Memory B cell (primary cell): ENCODE measurements around the gene WDSUB1.

Experiments used
- ATAC-seq: fragments of 150-1000 bp; cut with Tn5 transposase; 2 replicates; pipeline ENCODE4 v1.10.0; 2021; ENCODE audit warnings: low read depth, mild to moderate bottlenecking, moderate library complexity
- DNase-seq, 2 donors: peaks; one replicate each; pipeline ENCODE4 v3.0.0; 2022; ENCODE audit warnings: low spot score in 2 of 2
- H3K27ac Mint-ChIP-seq: one replicate; pipeline ENCODE4 v1.8.0; 2022; ENCODE audit warnings: mild to moderate bottlenecking, moderate library complexity, mixed read lengths
- H3K27me3 Mint-ChIP-seq: one replicate; pipeline ENCODE4 v1.8.0; 2022; ENCODE audit warnings: mixed read lengths
- H3K36me3 Mint-ChIP-seq: one replicate; pipeline ENCODE4 v1.8.0; 2022; ENCODE audit warnings: mild to moderate bottlenecking, mixed read lengths
- H3K4me1 Mint-ChIP-seq: one replicate; pipeline ENCODE4 v1.8.0; 2022; ENCODE audit warnings: mixed read lengths
- H3K4me3 Mint-ChIP-seq: one replicate; pipeline ENCODE4 v1.8.0; 2022; ENCODE audit warnings: mild to moderate bottlenecking, moderate library complexity, mixed read lengths
- H3K9me3 Mint-ChIP-seq: one replicate; pipeline ENCODE4 v1.8.0; 2022; ENCODE audit warnings: mixed read lengths

The WDSUB1 gene

GRCh38 chr2:159283529-159283928 lies 3.0 kb downstream of the WDSUB1 start:
- peaks cover 12% of the 10 kb centered on the region for H3K4me1 Mint-ChIP-seq
- no peak overlapping the region for H3K4me3 Mint-ChIP-seq
- ATAC-seq (no peak), DNase-seq (no peak)
- H3K9me3 Mint-ChIP-seq = no peaks in the 10 kb centered on the region
- H3K27me3 Mint-ChIP-seq = no peaks in the 10 kb centered on the region
- no peak overlapping the region for H3K27ac Mint-ChIP-seq
- peaks cover 8% of the 10 kb centered on the region for H3K36me3 Mint-ChIP-seq

- Mint-ChIP-seq H3K36me3 (peaks cover 9% of the 10 kb centered on the region), H3K4me3 (no peak overlapping the region)
Observed at GRCh38 chr2:159281002-159281401, 5.5 kb downstream of the WDSUB1 start.

DNA sequence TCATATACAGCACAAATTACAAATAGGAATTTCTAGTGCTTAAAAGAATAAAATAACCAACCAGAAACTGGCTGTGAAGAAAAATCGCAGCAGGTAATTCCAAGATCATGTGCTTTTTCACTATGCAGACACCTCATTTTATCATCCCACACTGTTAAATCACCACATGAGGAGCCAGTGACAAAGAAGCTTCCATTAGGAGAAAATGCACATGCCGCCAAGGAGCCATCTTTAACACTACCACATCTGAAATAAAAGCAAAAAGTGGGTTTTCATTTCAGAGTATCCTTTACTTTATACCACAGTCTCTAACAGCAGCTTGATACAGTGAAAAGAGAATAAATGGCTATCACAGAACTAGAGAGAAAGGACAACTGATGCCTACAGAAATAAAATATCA lies 6.8 kb downstream of the WDSUB1 start:
- peaks cover 11% of the 10 kb centered on the region for H3K36me3 Mint-ChIP-seq
- peaks cover 4% of the 10 kb centered on the region for H3K4me1 Mint-ChIP-seq
- H3K27ac Mint-ChIP-seq = no peak overlapping the region
- no peaks in the 10 kb centered on the region for H3K27me3 Mint-ChIP-seq
- no peak overlapping the region for H3K4me3 Mint-ChIP-seq
- no peaks in the 10 kb centered on the region for H3K9me3 Mint-ChIP-seq
- DNase-seq (no peak), ATAC-seq (no peak)

More at GRCh38 chr2:159281002-159281401, 5.5 kb downstream of the WDSUB1 start:
- peaks cover 9% of the 10 kb centered on the region for H3K4me1 Mint-ChIP-seq
- no peak for DNase-seq
- no peaks in the 10 kb centered on the region for H3K9me3 Mint-ChIP-seq
- no peak overlapping the region for H3K27ac Mint-ChIP-seq
- ATAC-seq = no peak
- no peaks in the 10 kb centered on the region for H3K27me3 Mint-ChIP-seq

DNA sequence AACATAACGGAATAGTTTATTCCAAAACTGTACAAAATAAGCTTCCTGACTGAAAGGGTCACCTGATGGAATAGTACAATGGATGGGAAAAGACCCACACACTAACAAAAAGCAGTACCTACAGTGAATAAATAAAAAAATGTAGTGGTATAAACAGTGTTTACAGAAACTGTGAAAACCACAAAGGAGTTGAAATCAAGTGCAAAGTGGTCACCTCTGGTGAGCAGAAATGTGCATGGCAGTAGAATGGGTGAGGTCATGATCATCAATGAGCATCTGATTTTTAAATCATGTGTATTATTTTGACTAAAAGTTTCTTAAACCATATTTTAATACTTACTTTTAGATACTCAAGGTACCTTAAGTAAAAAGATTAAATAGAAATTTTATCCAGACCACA lies 11.4 kb downstream of the WDSUB1 start:
- no peak for ATAC-seq

DNA sequence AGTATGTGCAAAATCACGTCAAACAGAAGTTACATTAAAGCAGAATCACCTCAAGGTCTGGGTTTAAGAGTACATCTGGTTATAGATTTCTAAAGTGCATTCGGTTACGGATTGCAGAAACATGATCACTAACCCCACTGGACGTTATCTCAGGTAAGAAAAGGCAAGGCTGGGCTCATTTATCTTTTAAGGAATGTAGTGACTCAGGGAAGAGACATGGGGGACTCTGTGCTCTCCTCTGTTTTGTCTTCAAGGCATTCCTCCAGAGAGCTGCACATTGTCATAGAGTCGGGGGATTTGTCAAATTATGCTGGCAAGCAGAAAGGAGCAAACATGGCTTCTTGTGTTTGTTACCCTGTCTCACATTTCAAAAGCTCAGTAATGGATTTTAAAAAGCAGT lies 14.3 kb downstream of the WDSUB1 start:
- no peak overlapping the region for H3K4me3 Mint-ChIP-seq
- peaks cover 2% of the 10 kb centered on the region for H3K4me1 Mint-ChIP-seq
- no peaks in the 10 kb centered on the region for H3K27me3 Mint-ChIP-seq
- peaks cover 37% of the 10 kb centered on the region for H3K36me3 Mint-ChIP-seq
- ATAC-seq (no peak), DNase-seq (no peak)
- H3K9me3 Mint-ChIP-seq = no peaks in the 10 kb centered on the region
- H3K27ac Mint-ChIP-seq = no peak overlapping the region

More for the DNA sequence above, 11.4 kb downstream of the WDSUB1 start:
- Mint-ChIP-seq H3K4me1 (no peaks in the 10 kb centered on the region), H3K27me3 (no peaks in the 10 kb centered on the region), H3K36me3 (peaks cover 32% of the 10 kb centered on the region), H3K4me3 (no peak overlapping the region), H3K27ac (no peak overlapping the region), H3K9me3 (no peaks in the 10 kb centered on the region)
- DNase-seq = no peak

GRCh38 chr2:159270744-159271379 lies 15.6 kb downstream of the WDSUB1 start:
- no peaks in the 10 kb centered on the region for H3K27me3 Mint-ChIP-seq
- DNase-seq = no peak
- no peak overlapping the region for H3K27ac Mint-ChIP-seq
- H3K36me3 Mint-ChIP-seq = peaks cover 39% of the 10 kb centered on the region
- peaks cover 2% of the 10 kb centered on the region for H3K4me1 Mint-ChIP-seq
- ATAC-seq = no peak
- H3K4me3 Mint-ChIP-seq = no peak overlapping the region
- no peaks in the 10 kb centered on the region for H3K9me3 Mint-ChIP-seq

- H3K4me1 Mint-ChIP-seq = peaks cover 2% of the 10 kb centered on the region
- DNase-seq (no peak), ATAC-seq (no peak)
- H3K27ac Mint-ChIP-seq = no peak overlapping the region
- no peaks in the 10 kb centered on the region for H3K9me3 Mint-ChIP-seq
- H3K27me3 Mint-ChIP-seq = no peaks in the 10 kb centered on the region
- H3K36me3 Mint-ChIP-seq = peaks cover 42% of the 10 kb centered on the region
- no peak overlapping the region for H3K4me3 Mint-ChIP-seq
Observed at GRCh38 chr2:159267921-159268320, 18.6 kb downstream of the WDSUB1 start.

DNA sequence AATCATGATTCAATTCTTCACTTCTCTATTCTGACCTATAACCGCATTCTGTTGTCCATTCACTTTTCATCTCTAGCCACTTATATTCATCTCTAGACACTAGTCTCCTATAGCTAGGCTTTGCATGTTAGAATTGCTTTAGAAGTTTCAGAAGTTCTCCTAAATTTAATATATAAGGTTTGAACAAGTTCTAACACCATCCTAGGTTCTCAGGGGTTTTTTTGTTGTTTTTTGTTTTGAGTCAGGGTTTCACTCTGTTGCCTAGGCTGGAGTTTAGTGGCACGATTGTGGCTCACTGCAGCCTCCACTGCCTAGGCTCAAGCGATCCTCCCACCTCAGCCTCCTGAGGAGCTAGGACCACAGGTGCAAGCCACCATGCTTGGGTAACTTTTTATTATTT lies 19.9 kb downstream of the WDSUB1 start:
- Mint-ChIP-seq H3K4me3 (no peak overlapping the region), H3K36me3 (peaks cover 44% of the 10 kb centered on the region), H3K27ac (no peak overlapping the region), H3K4me1 (peaks cover 2% of the 10 kb centered on the region), H3K9me3 (no peaks in the 10 kb centered on the region), H3K27me3 (no peaks in the 10 kb centered on the region)
- no peak for ATAC-seq
- no peak for DNase-seq

GRCh38 chr2:159265171-159265576 lies 21.3 kb downstream of the WDSUB1 start:
- peaks cover 2% of the 10 kb centered on the region for H3K4me1 Mint-ChIP-seq
- peaks cover 34% of the 10 kb centered on the region for H3K36me3 Mint-ChIP-seq
- no peaks in the 10 kb centered on the region for H3K9me3 Mint-ChIP-seq
- no peak overlapping the region for H3K27ac Mint-ChIP-seq
- no peak for DNase-seq
- ATAC-seq = no peak
- H3K4me3 Mint-ChIP-seq = no peak overlapping the region
- no peaks in the 10 kb centered on the region for H3K27me3 Mint-ChIP-seq

GRCh38 chr2:159262904-159263303 lies 23.6 kb downstream of the WDSUB1 start:
- H3K27ac Mint-ChIP-seq = no peak overlapping the region
- H3K27me3 Mint-ChIP-seq = no peaks in the 10 kb centered on the region
- no peak overlapping the region for H3K4me3 Mint-ChIP-seq
- H3K9me3 Mint-ChIP-seq = no peaks in the 10 kb centered on the region
- ATAC-seq = no peak
- peaks cover 24% of the 10 kb centered on the region for H3K36me3 Mint-ChIP-seq
- no peaks in the 10 kb centered on the region for H3K4me1 Mint-ChIP-seq
- no peak for DNase-seq

- H3K4me1 Mint-ChIP-seq = no peaks in the 10 kb centered on the region
- ATAC-seq = no peak
- H3K27me3 Mint-ChIP-seq = no peaks in the 10 kb centered on the region
- H3K27ac Mint-ChIP-seq = no peak overlapping the region
- H3K4me3 Mint-ChIP-seq = no peak overlapping the region
- peaks cover 22% of the 10 kb centered on the region for H3K36me3 Mint-ChIP-seq
- H3K9me3 Mint-ChIP-seq = no peaks in the 10 kb centered on the region
- no peak for DNase-seq
Observed at GRCh38 chr2:159262226-159262625, 24.3 kb downstream of the WDSUB1 start.

- no peak overlapping the region for H3K4me3 Mint-ChIP-seq
- peaks cover 13% of the 10 kb centered on the region for H3K36me3 Mint-ChIP-seq
- ATAC-seq (no peak), DNase-seq (no peak)
- H3K4me1 Mint-ChIP-seq = no peaks in the 10 kb centered on the region
- no peak overlapping the region for H3K27ac Mint-ChIP-seq
- H3K27me3 Mint-ChIP-seq = no peaks in the 10 kb centered on the region
- H3K9me3 Mint-ChIP-seq = no peaks in the 10 kb centered on the region
Observed at GRCh38 chr2:159256159-159256558, 30.3 kb downstream of the WDSUB1 start.

DNA sequence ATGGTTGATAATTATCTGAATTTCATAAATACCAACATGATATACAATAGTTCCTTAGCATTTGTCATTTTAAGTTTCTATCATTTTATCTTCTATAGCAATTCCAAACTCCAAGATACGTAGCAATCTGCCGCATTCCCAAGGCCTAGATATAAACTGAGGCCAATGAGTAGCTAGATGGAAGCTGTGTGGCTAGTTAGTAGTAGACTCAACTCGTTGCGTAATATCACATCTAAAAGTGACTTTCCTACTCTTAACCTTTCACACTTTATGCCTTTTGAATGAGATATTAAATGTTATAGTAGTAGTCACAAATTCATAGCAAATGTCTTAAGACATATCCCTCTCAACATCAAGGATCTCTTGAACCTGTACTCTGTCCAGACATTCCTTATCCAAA lies 33.6 kb downstream of the WDSUB1 start:
- ATAC-seq (no peak), DNase-seq (no peak)
- Mint-ChIP-seq H3K4me1 (peaks cover 7% of the 10 kb centered on the region), H3K27me3 (no peaks in the 10 kb centered on the region), H3K4me3 (no peak overlapping the region), H3K9me3 (no peaks in the 10 kb centered on the region), H3K36me3 (peaks cover 21% of the 10 kb centered on the region), H3K27ac (no peak overlapping the region)

- DNase-seq = no peak
- Mint-ChIP-seq H3K27ac (no peak overlapping the region), H3K9me3 (no peaks in the 10 kb centered on the region), H3K36me3 (peaks cover 31% of the 10 kb centered on the region), H3K4me1 (peaks cover 7% of the 10 kb centered on the region), H3K27me3 (no peaks in the 10 kb centered on the region), H3K4me3 (no peak overlapping the region)
- no peak for ATAC-seq
Observed at GRCh38 chr2:159251296-159252173, 35.0 kb downstream of the WDSUB1 start.
